A549 (cell line): ENCODE measurements around the gene MVB12B. TPM values are rescaled to one million over a fixed set of nuclear protein-coding genes. Genes with fewer than 3 reads are reported as not detected.
A peak's percentile ranks its signal among the peaks of the same experiment; 100 is the strongest.

Experiments used
- ATAC-seq, 2 experiments: fragments of 200-7000 bp in 1 of 2; fragments of >200 bp in 1 of 2; cut with Nextera tagmentation in 1 of 2; cut with Tn5 transposase in 1 of 2; 3 replicates each; pipeline versions ENCODE4 v1.8.0 to v1.9.1; 2018 to 2020; ENCODE audit warnings: mild to moderate bottlenecking in 1 of 2, moderate library complexity in 1 of 2
- CTCF ChIA-PET: fragments of 300-600 bp; sonication (Branson Sonifier 250); formaldehyde crosslinking; extraction: SDS; loops from one replicate; lab custom pipeline; 2021; ENCODE audit warnings: antibody characterized with exemption, inconsistent platforms; lab: Yijun Ruan, JAX
- POLR2A ChIA-PET: fragments of 350-600 bp; formaldehyde crosslinking; extraction: SDS; loops from one replicate; lab custom pipeline; 2021; ENCODE audit warnings: antibody characterized with exemption, inconsistent platforms; lab: Yijun Ruan, JAX
- DNase-seq, 2 experiments: peaks; one replicate each; pipeline versions ENCODE4 v3.0.0 to v3.0.0-alpha.2; 2011 to 2016; ENCODE audit warnings: low read depth in 1 of 2, low spot score in 1 of 2
- FAIRE-seq: peaks from 2 replicates; lab custom pipeline; 2011; peaks lifted over from hg19 to GRCh38; lab: Jason Lieb, UNC
- H3K27ac ChIP-seq, 2 experiments: fragments of >200 bp; sonication (Bioruptor Twin); formaldehyde crosslinking; 3 replicates each; pipeline ENCODE4 v1.5.1; 2016 to 2017
- H3K4me1 ChIP-seq: fragments of >200 bp; sonication (Bioruptor Twin); formaldehyde crosslinking; 3 replicates; pipeline ENCODE4 v1.6.1; 2016
- H3K4me2 ChIP-seq: fragments of >200 bp; sonication (Bioruptor Twin); formaldehyde crosslinking; 3 replicates; pipeline ENCODE4 v1.6.1; 2016
- H3K4me3 ChIP-seq: fragments of >200 bp; sonication (Bioruptor Twin); formaldehyde crosslinking; 3 replicates; pipeline ENCODE4 v1.5.1; 2016
- H3K9me3 ChIP-seq: fragments of >200 bp; sonication (Bioruptor Twin); formaldehyde crosslinking; 3 replicates; pipeline ENCODE4 v1.6.1; 2016
- CBX2 ChIP-seq: fragments of 200-600 bp; sonication (generic); IDR thresholded peaks from 2 replicates; pipeline ENCODE4 v1.6.1; 2016; ENCODE audit warnings: low read depth, mild to moderate bottlenecking, borderline replicate concordance
- CEBPB ChIP-seq, 2 experiments: fragments of >200 bp in 1 of 2; sonication (Bioruptor Twin) in 1 of 2; formaldehyde crosslinking in 1 of 2; IDR thresholded peaks; 2 replicates each; pipeline ENCODE4 v1.6.1; 2012 to 2016
- CHD4 ChIP-seq: fragments of 200-600 bp; sonication (generic); IDR thresholded peaks from 2 replicates; pipeline ENCODE4 v1.6.1; 2016; ENCODE audit warnings: antibody characterized with exemption, mild to moderate bottlenecking, borderline replicate concordance
- FOSL2 ChIP-seq, 2 experiments: fragments of 450-650 bp in 1 of 2; fragments of >200 bp in 1 of 2; sonication (Bioruptor Twin) in 1 of 2; formaldehyde crosslinking; IDR thresholded peaks; 2 replicates each; pipeline versions ENCODE4 v1.5.0 to v1.6.1; 2016 to 2020; ENCODE audit warnings: mild to moderate bottlenecking in 1 of 2, moderate library complexity in 1 of 2
- FOXS1 ChIP-seq: fragments of 250-450 bp; sonication (Bioruptor Pico); IDR thresholded peaks from 2 replicates; pipeline ENCODE4 v1.5.0; 2020; ENCODE audit warnings: mild to moderate bottlenecking, moderate library complexity
- HDAC2 ChIP-seq: fragments of 200-600 bp; sonication (generic); IDR thresholded peaks from 2 replicates; pipeline ENCODE4 v1.6.1; 2016
- HEYL ChIP-seq: fragments of 250-450 bp; sonication (Bioruptor Pico); IDR thresholded peaks from 2 replicates; pipeline ENCODE4 v1.8.0; 2021; ENCODE audit warnings: mild to moderate bottlenecking, moderate library complexity
- HOXA7 ChIP-seq: fragments of 250-450 bp; sonication (Bioruptor Pico); IDR thresholded peaks from 2 replicates; pipeline ENCODE4 v1.5.0; 2020; ENCODE audit warnings: mild to moderate bottlenecking, moderate library complexity
- KDM5A ChIP-seq: fragments of 200-600 bp; sonication (generic); IDR thresholded peaks from 2 replicates; pipeline ENCODE4 v1.6.1; 2016; ENCODE audit warnings: antibody characterized with exemption, mild to moderate bottlenecking
- MAZ ChIP-seq: fragments of 150-350 bp; IDR thresholded peaks from 2 replicates; pipeline ENCODE4 v1.6.1; 2014; ENCODE audit warnings: antibody characterized with exemption, low read depth, low read length, borderline replicate concordance
- MYC ChIP-seq: IDR thresholded peaks from 2 replicates; pipeline ENCODE4 v1.6.1; 2012; ENCODE audit warnings: mild to moderate bottlenecking, inconsistent platforms, low read length, improper control_type of control experiment, borderline replicate concordance
- NR3C1 ChIP-seq: fragments of >200 bp; sonication (Bioruptor Twin); formaldehyde crosslinking; IDR thresholded peaks from 3 replicates; pipeline ENCODE4 v1.6.1; 2017
- POLR2A ChIP-seq: IDR thresholded peaks from 2 replicates; pipeline ENCODE4 v1.6.1; 2012; ENCODE audit warnings: mild to moderate bottlenecking, low read length
- RAD21 ChIP-seq, 2 experiments: fragments of >200 bp in 1 of 2; sonication (Bioruptor Twin) in 1 of 2; formaldehyde crosslinking in 1 of 2; IDR thresholded peaks in 1 of 2; conservative IDR thresholded peaks in 1 of 2; 2 replicates in 1 of 2; 3 replicates in 1 of 2; pipeline ENCODE4 v1.6.1; 2012 to 2018; ENCODE audit warnings: inconsistent platforms in 1 of 2
- RARB ChIP-seq: fragments of 250-450 bp; sonication (Bioruptor Pico); IDR thresholded peaks from 2 replicates; pipeline ENCODE4 v1.8.0; 2021; ENCODE audit warnings: mild to moderate bottlenecking, moderate library complexity
- SMC3 ChIP-seq: fragments of >200 bp; sonication (Bioruptor Twin); formaldehyde crosslinking; IDR thresholded peaks from 3 replicates; pipeline ENCODE4 v1.6.1; 2018; ENCODE audit warnings: inconsistent platforms
- SREBF2 ChIP-seq: fragments of 450-650 bp; IDR thresholded peaks from 2 replicates; pipeline ENCODE4 v1.6.1; 2014; ENCODE audit warnings: mild to moderate bottlenecking, moderate library complexity
- ZFP36 ChIP-seq: fragments of 450-650 bp; IDR thresholded peaks from 2 replicates; pipeline ENCODE4 v1.6.1; 2014; ENCODE audit warnings: borderline replicate concordance; ENCODE audit not compliant: partially characterized antibody
- ZSCAN20 ChIP-seq: fragments of 250-450 bp; sonication (Bioruptor Pico); IDR thresholded peaks from 2 replicates; pipeline ENCODE4 v1.8.0; 2022; ENCODE audit warnings: mild to moderate bottlenecking, moderate library complexity
- WGBS: methylation state at CpG from one replicate; pipeline ENCODE4 v1.1.6; 2017; ENCODE audit errors: missing lambda C conversion rate; 5-methylcytosine and 5-hydroxymethylcytosine counted together
- polyA plus RNA-seq, 4 experiments: library from polyadenylated mRNA; depleted of rRNA in 3 of 4; stranded (reverse); fragments of >200 nt; fragmentation: RNase III in 1 of 4; extraction: RNeasy Plus Mini Kit Qiagen cat#74134 plus additional on column Dnase treatment in 1 of 4; gene quantifications; 2 replicates in 3 of 4; 3 replicates in 1 of 4; pipeline ENCODE4 v1.2.3, GENCODE V29; 2011 to 2017
- TF ChIP-seq, protein P1 (sequence below): fragments of >200 bp; sonication (Bioruptor Twin); formaldehyde crosslinking; IDR thresholded peaks from 2 replicates; pipeline ENCODE4 v1.6.1; 2016
- TF ChIP-seq, protein P2 (sequence below): fragments of 250-450 bp; sonication (Bioruptor Pico); IDR thresholded peaks from 2 replicates; pipeline ENCODE4 v1.5.0; 2021; ENCODE audit warnings: mild to moderate bottlenecking, moderate library complexity, borderline replicate concordance
- TF ChIP-seq, protein P3 (sequence below): IDR thresholded peaks from 2 replicates; pipeline ENCODE4 v1.6.1; 2012; ENCODE audit warnings: low read depth, borderline replicate concordance
- TF ChIP-seq, protein P4 (sequence below): fragments of 450-650 bp; IDR thresholded peaks from 2 replicates; pipeline ENCODE4 v1.6.1; 2014; ENCODE audit warnings: antibody characterized with exemption
- TF ChIP-seq, protein P5 (sequence below): fragments of 250-450 bp; sonication (Bioruptor Pico); IDR thresholded peaks from 2 replicates; pipeline ENCODE4 v1.5.0; 2020; ENCODE audit warnings: low read depth, mild to moderate bottlenecking, moderate library complexity
- TF ChIP-seq, protein P6 (sequence below): IDR thresholded peaks from 2 replicates; pipeline ENCODE4 v1.6.1; 2012

MVB12B gene
- polyA plus RNA-seq, 2 of the 4 experiments (the other 2 are of a cell fraction): 4.6 to 5.9 TPM

DNA sequence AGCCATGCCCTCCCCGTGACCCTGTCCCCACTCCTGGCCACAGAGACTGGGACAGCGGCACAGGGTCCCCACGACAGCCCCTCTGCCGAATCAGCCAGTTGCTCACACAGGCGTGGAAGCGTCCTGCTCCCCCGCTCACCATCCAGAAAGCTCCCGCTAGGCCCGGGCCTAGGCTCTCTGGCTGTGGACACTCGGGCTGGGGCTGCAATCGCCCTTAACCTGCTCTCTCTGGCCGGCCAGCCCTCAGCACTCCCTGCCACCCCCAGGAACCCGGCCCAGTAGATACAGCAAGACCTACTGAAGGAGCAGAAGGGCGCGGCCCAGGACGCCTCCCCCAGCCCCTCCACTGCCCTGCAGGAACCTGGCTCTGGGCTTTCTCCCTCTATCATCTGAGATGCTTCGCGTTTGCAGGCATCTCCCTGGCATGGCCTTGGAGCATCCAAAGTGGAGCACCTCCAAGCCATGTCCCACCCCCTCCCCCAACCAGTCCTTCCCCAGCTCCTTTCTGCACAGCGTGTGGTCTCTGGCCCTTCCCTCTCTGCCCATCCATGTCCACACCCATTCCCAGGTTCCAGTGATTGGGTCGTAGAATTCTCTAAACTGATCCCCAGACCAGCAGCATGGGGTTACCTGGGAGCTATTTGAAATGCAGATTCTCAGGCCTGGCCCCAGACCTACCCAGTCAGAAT is 173.4 kb downstream of the MVB12B start:
- CTCF ChIA-PET: interaction anchor here (0.7 to 10.2 kb wide), 56 partner anchors 11 to 1100 kb away, joined by 3 to 225 read pairs (median 5); no protein-coding TSS in a partner anchor
- no peaks in the 10 kb centered on the region for H3K9me3 ChIP-seq
- DNase-seq (peak in 1 of 2 experiments; percentile 24), ATAC-seq (peak; percentile 14 to 63; a peak in 5 of 6 replicates), FAIRE-seq (no peak)
- peak overlapping the region; percentile 43 for H3K4me3 ChIP-seq
- POLR2A ChIA-PET: no interaction called here
- 74% methylated on average over 9 of the region's 20 CpGs for WGBS
- peak overlapping the region; percentile 80 for H3K4me2 ChIP-seq
- TF ChIP-seq HEYL (CRISPR knock-in tag) (no peak), CEBPB (IDR thresholded peaks at IDR 0.05) (no peak), NR3C1 (no peak), CHD4 (no peak), ZSCAN20 (CRISPR knock-in tag) (no peak)
- TF ChIP-seq, protein P1, sequence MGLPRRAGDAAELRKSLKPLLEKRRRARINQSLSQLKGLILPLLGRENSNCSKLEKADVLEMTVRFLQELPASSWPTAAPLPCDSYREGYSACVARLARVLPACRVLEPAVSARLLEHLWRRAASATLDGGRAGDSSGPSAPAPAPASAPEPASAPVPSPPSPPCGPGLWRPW: no peak
- TF ChIP-seq, protein P2, sequence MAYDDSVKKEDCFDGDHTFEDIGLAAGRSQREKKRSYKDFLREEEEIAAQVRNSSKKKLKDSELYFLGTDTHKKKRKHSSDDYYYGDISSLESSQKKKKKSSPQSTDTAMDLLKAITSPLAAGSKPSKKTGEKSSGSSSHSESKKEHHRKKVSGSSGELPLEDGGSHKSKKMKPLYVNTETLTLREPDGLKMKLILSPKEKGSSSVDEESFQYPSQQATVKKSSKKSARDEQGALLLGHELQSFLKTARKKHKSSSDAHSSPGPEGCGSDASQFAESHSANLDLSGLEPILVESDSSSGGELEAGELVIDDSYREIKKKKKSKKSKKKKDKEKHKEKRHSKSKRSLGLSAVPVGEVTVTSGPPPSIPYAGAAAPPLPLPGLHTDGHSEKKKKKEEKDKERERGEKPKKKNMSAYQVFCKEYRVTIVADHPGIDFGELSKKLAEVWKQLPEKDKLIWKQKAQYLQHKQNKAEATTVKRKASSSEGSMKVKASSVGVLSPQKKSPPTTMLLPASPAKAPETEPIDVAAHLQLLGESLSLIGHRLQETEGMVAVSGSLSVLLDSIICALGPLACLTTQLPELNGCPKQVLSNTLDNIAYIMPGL (CRISPR knock-in tag): no peak
- peaks cover 12% of the 10 kb centered on the region for H3K4me1 ChIP-seq
- peak overlapping the region; percentile 31 to 75; a peak in 5 of 6 replicates for H3K27ac ChIP-seq

DNA sequence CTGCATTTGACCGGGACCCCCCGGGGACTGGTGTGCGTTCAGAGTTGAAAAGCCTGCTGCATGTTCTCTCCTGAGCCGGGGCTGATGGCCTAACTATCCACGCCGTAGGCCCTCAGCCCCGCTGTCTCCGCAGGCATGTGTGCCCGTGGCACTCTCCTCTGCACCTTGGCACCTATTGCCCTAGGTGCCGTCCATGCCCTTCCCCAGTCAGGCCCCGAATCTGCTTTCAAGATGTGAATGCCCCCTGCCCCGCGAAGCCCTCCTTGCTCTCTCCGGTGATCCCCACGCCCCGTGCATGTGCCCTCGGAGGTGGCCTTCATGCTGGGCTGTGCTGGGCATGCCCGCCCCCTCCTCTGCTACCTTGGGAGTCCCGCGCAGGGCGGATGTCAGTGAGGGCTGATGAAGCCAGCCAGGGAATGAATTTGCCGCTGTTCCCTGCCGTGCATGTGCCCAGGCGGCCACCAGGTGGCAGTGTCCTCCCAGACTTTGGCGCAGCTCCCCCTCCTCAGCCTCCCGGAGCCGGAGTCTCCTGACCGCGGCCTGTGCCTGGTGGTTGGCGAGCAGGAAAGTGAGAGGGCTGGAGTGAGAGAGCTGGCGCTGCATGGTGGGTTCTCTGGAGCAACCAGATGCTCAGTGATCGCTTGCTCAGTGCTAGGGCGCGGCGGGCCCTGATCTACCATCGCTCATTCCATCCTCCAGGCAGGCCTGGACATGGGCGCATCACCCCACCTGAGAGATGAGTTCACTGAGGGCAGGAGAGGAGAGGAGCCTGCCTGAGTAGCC is 174.2 kb downstream of the MVB12B start:
- Histone ChIP-seq H3K27ac (no peak overlapping the region), H3K4me3 (no peak overlapping the region), H3K4me2 (peak overlapping the region; percentile 32; the same call in 2 of the 3 replicates), H3K4me1 (peaks cover 12% of the 10 kb centered on the region), H3K9me3 (no peaks in the 10 kb centered on the region)
- POLR2A ChIA-PET: no interaction called here
- 55% methylated on average over 20 of the region's 37 CpGs for WGBS
- ATAC-seq: peak; percentile 66 to 86
- peak; percentile 76 for DNase-seq
- CTCF ChIA-PET: interaction anchor here (0.6 to 10.2 kb wide), 53 partner anchors 12 to 1101 kb away, joined by 3 to 225 read pairs (median 5); no protein-coding TSS in a partner anchor
- no peak for FAIRE-seq
- TF ChIP-seq FOSL2 (IDR thresholded peaks at IDR 0.05) (no peak), FOSL2 (CRISPR knock-in tag; IDR thresholded peaks at IDR 0.05) (no peak), HDAC2 (no peak), POLR2A (no peak), SREBF2 (no peak), SMC3 (peak; percentile 82), KDM5A (no peak), FOXS1 (CRISPR knock-in tag) (no peak), ZFP36 (no peak), RARB (no peak), RAD21 (conservative IDR thresholded peaks at IDR 0.05 in 1 of 2, IDR thresholded peaks at IDR 0.05 in 1 of 2) (peak; percentile 87), HOXA7 (CRISPR knock-in tag) (no peak), MAZ (no peak), MYC (no peak), ZSCAN20 (CRISPR knock-in tag) (no peak), CBX2 (no peak)
- TF ChIP-seq, protein P3, sequence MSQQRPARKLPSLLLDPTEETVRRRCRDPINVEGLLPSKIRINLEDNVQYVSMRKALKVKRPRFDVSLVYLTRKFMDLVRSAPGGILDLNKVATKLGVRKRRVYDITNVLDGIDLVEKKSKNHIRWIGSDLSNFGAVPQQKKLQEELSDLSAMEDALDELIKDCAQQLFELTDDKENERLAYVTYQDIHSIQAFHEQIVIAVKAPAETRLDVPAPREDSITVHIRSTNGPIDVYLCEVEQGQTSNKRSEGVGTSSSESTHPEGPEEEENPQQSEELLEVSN: no peak
- TF ChIP-seq, protein P4, sequence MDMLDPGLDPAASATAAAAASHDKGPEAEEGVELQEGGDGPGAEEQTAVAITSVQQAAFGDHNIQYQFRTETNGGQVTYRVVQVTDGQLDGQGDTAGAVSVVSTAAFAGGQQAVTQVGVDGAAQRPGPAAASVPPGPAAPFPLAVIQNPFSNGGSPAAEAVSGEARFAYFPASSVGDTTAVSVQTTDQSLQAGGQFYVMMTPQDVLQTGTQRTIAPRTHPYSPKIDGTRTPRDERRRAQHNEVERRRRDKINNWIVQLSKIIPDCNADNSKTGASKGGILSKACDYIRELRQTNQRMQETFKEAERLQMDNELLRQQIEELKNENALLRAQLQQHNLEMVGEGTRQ: no peak
- TF ChIP-seq, protein P5, sequence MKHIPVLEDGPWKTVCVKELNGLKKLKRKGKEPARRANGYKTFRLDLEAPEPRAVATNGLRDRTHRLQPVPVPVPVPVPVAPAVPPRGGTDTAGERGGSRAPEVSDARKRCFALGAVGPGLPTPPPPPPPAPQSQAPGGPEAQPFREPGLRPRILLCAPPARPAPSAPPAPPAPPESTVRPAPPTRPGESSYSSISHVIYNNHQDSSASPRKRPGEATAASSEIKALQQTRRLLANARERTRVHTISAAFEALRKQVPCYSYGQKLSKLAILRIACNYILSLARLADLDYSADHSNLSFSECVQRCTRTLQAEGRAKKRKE (CRISPR knock-in tag): no peak
- TF ChIP-seq, protein P6, sequence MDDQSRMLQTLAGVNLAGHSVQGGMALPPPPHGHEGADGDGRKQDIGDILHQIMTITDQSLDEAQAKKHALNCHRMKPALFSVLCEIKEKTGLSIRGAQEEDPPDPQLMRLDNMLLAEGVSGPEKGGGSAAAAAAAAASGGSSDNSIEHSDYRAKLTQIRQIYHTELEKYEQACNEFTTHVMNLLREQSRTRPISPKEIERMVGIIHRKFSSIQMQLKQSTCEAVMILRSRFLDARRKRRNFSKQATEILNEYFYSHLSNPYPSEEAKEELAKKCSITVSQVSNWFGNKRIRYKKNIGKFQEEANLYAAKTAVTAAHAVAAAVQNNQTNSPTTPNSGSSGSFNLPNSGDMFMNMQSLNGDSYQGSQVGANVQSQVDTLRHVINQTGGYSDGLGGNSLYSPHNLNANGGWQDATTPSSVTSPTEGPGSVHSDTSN: no peak
- TF ChIP-seq, protein P2 (CRISPR knock-in tag): no peak
